LNCaP clone FGC (cell line): ENCODE data around the gene STOX1.

Experiments used
- DNase-seq: peaks from one replicate; pipeline ENCODE4 v3.0.0-alpha.2; 2011; ENCODE audit warnings: low read depth
- H3K4me3 ChIP-seq: 2 replicates; pipeline ENCODE4 v1.5.1; 2011; ENCODE audit warnings: mild to moderate bottlenecking, low read depth, low read length, control low read depth
- CTCF ChIP-seq: IDR thresholded peaks from 2 replicates; pipeline ENCODE4 v1.5.1; 2012; ENCODE audit warnings: mild to moderate bottlenecking; ENCODE audit not compliant: control insufficient read depth, insufficient read depth; ENCODE audit errors: extremely low read depth

STOX1 gene

GRCh38 chr10:68871105-68871711 lies 43.9 kb downstream of the STOX1 start:
- no peak for DNase-seq
- H3K4me3 ChIP-seq, result no peak overlapping the region
- TF ChIP-seq CTCF, result no peak

- H3K4me3 ChIP-seq, result no peak overlapping the region
- peak; percentile 97 for DNase-seq
- no peak for TF ChIP-seq CTCF
Measured at GRCh38 chr10:68871731-68872342, 44.5 kb downstream of the STOX1 start.

GRCh38 chr10:68876246-68877138 lies 49.2 kb downstream of the STOX1 start:
- no peak overlapping the region for H3K4me3 ChIP-seq
- no peak for TF ChIP-seq CTCF
- DNase-seq, result no peak

GRCh38 chr10:68877482-68878110 lies 50.3 kb downstream of the STOX1 start:
- no peak overlapping the region for H3K4me3 ChIP-seq
- no peak for DNase-seq
- TF ChIP-seq CTCF, result no peak

DNA sequence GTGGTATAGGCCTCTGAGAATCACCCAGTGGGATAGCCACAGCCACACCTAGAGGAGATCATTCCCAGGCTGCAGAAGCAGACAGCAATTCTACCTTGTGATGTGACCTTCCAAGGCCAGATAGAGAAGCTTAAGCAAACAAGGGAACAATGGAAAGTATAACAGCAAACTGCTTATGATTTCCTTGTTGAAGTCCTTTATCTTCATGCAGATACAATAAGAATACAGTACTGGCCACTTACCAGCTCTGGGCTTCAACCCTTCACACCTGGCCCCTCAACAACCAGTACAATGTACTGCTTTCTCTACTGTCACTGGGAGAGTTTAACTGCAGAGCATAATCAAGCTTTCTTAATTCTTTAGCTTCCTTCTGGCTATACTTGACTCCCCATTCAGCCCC lies 51.2 kb downstream of the STOX1 start:
- H3K4me3 ChIP-seq, result no peak overlapping the region
- no peak for DNase-seq
- no peak for TF ChIP-seq CTCF

- no peak for TF ChIP-seq CTCF
- no peak overlapping the region for H3K4me3 ChIP-seq
- no peak for DNase-seq
Measured at GRCh38 chr10:68879628-68880027, 52.3 kb downstream of the STOX1 start.
